Testis (tissue), 2 donors: ENCODE data around the gene TMED6.

ENCODE experiments used
- POLR2A ChIP-seq: fragments of 450-650 bp; IDR thresholded peaks from one replicate; pipeline ENCODE4 v1.6.1; 2017; ENCODE audit warnings: antibody characterized with exemption, mild to moderate bottlenecking, moderate library complexity
- TF ChIP-seq, protein P1 (sequence below), 3 experiments: fragments of 450-650 bp in 2 of 3; fragments of 200-600 bp in 1 of 3; sonication (generic) in 1 of 3; IDR thresholded peaks; one replicate each; pipeline ENCODE4 v1.5.1; 2016 to 2019; ENCODE audit warnings: antibody characterized with exemption in 3 of 3, mild to moderate bottlenecking in 2 of 3, moderate library complexity in 1 of 3

DNA sequence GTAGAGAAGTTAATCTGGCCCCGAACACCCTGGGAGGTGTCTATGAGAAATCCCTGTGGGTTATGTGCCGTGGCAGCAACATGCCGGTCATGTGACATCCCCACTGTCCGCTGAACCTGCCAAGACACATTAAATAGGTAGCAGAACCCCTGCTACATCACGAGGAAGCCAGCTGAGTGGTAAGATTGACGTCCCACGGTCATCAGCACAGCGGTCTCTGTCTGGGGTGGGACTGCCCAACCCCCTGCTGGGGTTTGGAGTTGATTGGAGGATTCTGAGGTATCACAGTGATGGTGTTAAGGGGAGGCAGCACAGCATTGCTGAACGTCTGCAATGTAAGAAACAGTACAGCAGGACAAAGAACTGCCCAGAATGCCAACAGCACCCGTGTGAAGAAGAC lies 2.0 kb downstream of the TMED6 start:
- TF ChIP-seq POLR2A, result no peak
- TF ChIP-seq, protein P1, sequence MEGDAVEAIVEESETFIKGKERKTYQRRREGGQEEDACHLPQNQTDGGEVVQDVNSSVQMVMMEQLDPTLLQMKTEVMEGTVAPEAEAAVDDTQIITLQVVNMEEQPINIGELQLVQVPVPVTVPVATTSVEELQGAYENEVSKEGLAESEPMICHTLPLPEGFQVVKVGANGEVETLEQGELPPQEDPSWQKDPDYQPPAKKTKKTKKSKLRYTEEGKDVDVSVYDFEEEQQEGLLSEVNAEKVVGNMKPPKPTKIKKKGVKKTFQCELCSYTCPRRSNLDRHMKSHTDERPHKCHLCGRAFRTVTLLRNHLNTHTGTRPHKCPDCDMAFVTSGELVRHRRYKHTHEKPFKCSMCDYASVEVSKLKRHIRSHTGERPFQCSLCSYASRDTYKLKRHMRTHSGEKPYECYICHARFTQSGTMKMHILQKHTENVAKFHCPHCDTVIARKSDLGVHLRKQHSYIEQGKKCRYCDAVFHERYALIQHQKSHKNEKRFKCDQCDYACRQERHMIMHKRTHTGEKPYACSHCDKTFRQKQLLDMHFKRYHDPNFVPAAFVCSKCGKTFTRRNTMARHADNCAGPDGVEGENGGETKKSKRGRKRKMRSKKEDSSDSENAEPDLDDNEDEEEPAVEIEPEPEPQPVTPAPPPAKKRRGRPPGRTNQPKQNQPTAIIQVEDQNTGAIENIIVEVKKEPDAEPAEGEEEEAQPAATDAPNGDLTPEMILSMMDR (IDR thresholded peaks at IDR 0.05), result no peak
